Neural cell (in vitro differentiated cells): ENCODE measurements around the gene FBRSL1. TPM values are rescaled to one million over a fixed set of nuclear protein-coding genes. Genes with fewer than 3 reads are reported as not detected.

ENCODE experiments used
- H2AFZ ChIP-seq: fragments of 200-600, 300-800 bp; sonication (generic), shearing (Covaris generic); 2 replicates; pipeline ENCODE4 v1.6.0; 2014; ENCODE audit warnings: low read depth, mild to moderate bottlenecking, antibody characterized with exemption, low read length, moderate library complexity
- H3F3A ChIP-seq: fragments of 200-600 bp; shearing (Covaris generic); 2 replicates; pipeline ENCODE4 v1.6.1; 2016; ENCODE audit warnings: mild to moderate bottlenecking, moderate library complexity, mixed read lengths, antibody characterized with exemption, low read length; ENCODE audit not compliant: insufficient read depth, poor library complexity, severe bottlenecking
- H3K27ac ChIP-seq: fragments of 200-600, 300-800 bp; sonication (generic), shearing (Covaris generic); 2 replicates; pipeline ENCODE4 v1.5.1; 2014; ENCODE audit warnings: mild to moderate bottlenecking, low read length, moderate library complexity
- H3K27me3 ChIP-seq: fragments of 300-800, 200-600 bp; sonication (generic), shearing (Covaris generic); 2 replicates; pipeline ENCODE4 v1.6.0; 2014; ENCODE audit warnings: mild to moderate bottlenecking, low read depth, low read length, moderate library complexity; ENCODE audit not compliant: insufficient read depth
- H3K36me3 ChIP-seq: fragments of 300-800, 200-600 bp; sonication (generic), shearing (Covaris generic); 2 replicates; pipeline ENCODE4 v1.5.1; 2014; ENCODE audit warnings: mild to moderate bottlenecking, antibody characterized with exemption, low read length, moderate library complexity; ENCODE audit not compliant: insufficient read depth
- H3K4me2 ChIP-seq: fragments of 300-800, 200-600 bp; sonication (generic), shearing (Covaris generic); 2 replicates; pipeline ENCODE4 v1.6.0; 2014; ENCODE audit warnings: mild to moderate bottlenecking, low read length
- H3K4me3 ChIP-seq: fragments of 300-800, 200-600 bp; sonication (generic), shearing (Covaris generic); 2 replicates; pipeline ENCODE4 v1.5.1; 2014; ENCODE audit warnings: mild to moderate bottlenecking, low read length, moderate library complexity
- H3K79me2 ChIP-seq: fragments of 200-600 bp; shearing (Covaris generic); replicated peaks from 2 replicates; pipeline ENCODE4 v1.6.0; 2014; ENCODE audit warnings: mild to moderate bottlenecking, low read length, moderate library complexity; ENCODE audit not compliant: insufficient read depth
- H3K9ac ChIP-seq: fragments of 300-800, 200-600 bp; sonication (generic), shearing (Covaris generic); 2 replicates; pipeline ENCODE4 v1.6.1; 2016; ENCODE audit warnings: mild to moderate bottlenecking, low read length, mixed read lengths
- H3K9me2 ChIP-seq: fragments of 200-600 bp; shearing (Covaris generic); 2 replicates; pipeline ENCODE4 v1.6.1; 2016; ENCODE audit warnings: mild to moderate bottlenecking, low read length, mixed read lengths; ENCODE audit not compliant: insufficient read depth
- H3K9me3 ChIP-seq: fragments of 200-600, 300-800 bp; sonication (generic), shearing (Covaris generic); 2 replicates; pipeline ENCODE4 v1.6.1; 2016; ENCODE audit warnings: mild to moderate bottlenecking, mixed run types, low read length, moderate library complexity, mixed read lengths
- H4K20me1 ChIP-seq: fragments of 200-600 bp; shearing (Covaris generic); 2 replicates; pipeline ENCODE4 v1.6.1; 2016; ENCODE audit warnings: mild to moderate bottlenecking, mixed run types; ENCODE audit not compliant: insufficient read depth
- CTCF ChIP-seq: fragments of 450-650 bp; IDR thresholded peaks from 2 replicates; pipeline ENCODE4 v1.5.1; 2014; ENCODE audit warnings: antibody characterized with exemption, mild to moderate bottlenecking, moderate library complexity; ENCODE audit not compliant: poor library complexity, severe bottlenecking
- EP300 ChIP-seq: fragments of 450-650 bp; conservative IDR thresholded peaks from 2 replicates; pipeline ENCODE4 v1.6.1; 2014; ENCODE audit warnings: antibody characterized with exemption, mild to moderate bottlenecking, moderate library complexity; ENCODE audit not compliant: poor library complexity, severe bottlenecking
- EZH2 ChIP-seq: fragments of 200-600, 300-800 bp; shearing (Covaris generic), sonication (generic); IDR thresholded peaks from 2 replicates; pipeline ENCODE4 v1.6.1; 2014; ENCODE audit warnings: antibody characterized with exemption, low read length, borderline replicate concordance, mild to moderate bottlenecking; ENCODE audit not compliant: insufficient read depth, poor library complexity, severe bottlenecking
- MXI1 ChIP-seq: fragments of 450-650 bp; conservative IDR thresholded peaks from 2 replicates; pipeline ENCODE4 v1.6.1; 2014; ENCODE audit warnings: antibody characterized with exemption, mild to moderate bottlenecking; ENCODE audit not compliant: poor library complexity, severe bottlenecking
- POLR2AphosphoS5 ChIP-seq: IDR thresholded peaks from 2 replicates; pipeline ENCODE4 v1.6.1; 2012
- RAD21 ChIP-seq: fragments of 450-650 bp; conservative IDR thresholded peaks from 2 replicates; pipeline ENCODE4 v1.6.1; 2014; ENCODE audit warnings: antibody characterized with exemption, mild to moderate bottlenecking, moderate library complexity
- REST ChIP-seq: IDR thresholded peaks from 2 replicates; pipeline ENCODE4 v1.6.1; 2012; ENCODE audit warnings: borderline replicate concordance
- SMC3 ChIP-seq: fragments of 450-650 bp; conservative IDR thresholded peaks from 2 replicates; pipeline ENCODE4 v1.6.1; 2014; ENCODE audit warnings: antibody characterized with exemption, mild to moderate bottlenecking, moderate library complexity; ENCODE audit not compliant: poor library complexity
- TAF1 ChIP-seq: IDR thresholded peaks from 2 replicates; pipeline ENCODE4 v1.6.1; 2012; ENCODE audit warnings: low read depth
- polyA plus RNA-seq: library from polyadenylated mRNA; depleted of rRNA; stranded (reverse); fragments of >200 nt; gene quantifications from 2 replicates; pipeline ENCODE4 v1.2.3, GENCODE V29; 2014

The FBRSL1 gene
- polyA plus RNA-seq, 1 donor from 2014 or later: 11.9 TPM

DNA sequence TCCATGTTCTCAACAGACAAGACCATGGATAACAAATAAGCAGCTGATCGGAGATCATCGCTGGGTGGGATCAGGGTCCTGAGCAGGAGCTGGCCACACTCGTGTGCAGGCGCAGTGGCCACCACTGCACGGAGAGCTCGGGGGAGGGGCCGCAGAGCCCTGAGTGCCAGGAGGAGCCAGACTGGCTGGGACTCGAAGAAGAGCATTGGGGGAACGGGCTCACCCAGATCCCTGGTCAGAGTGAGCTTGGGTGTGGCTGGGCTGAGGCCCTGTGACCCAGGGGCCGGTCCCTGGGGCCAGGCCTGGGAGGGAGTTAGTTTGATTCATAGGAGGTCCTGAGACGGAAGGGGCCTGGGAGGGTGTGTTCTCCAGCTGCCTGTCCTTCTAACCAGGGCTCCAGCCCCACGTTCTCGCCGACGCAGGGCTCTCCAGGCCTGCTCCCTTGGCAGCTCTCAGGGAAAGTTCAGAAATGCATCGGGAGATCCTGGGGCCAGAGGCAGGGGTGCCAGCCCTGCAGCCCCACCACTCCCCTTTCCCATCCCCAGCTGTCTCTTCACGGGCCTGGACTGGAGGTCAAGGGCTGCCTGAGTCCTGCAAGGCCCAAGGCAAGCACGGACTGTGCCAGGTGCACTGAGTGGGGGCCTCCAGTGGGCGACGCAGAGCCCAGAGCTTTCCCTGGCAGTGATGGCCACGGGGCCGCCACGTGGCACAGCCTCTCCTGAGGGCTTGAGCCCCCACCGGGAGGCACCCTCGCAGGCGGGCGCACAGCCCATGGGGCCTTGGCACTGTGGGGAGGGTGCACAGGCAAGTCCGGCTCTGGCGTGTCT is 48.1 kb downstream of the FBRSL1 start:
- TF ChIP-seq RAD21 (no peak), EZH2 (no peak), POLR2AphosphoS5 (no peak)
- Histone ChIP-seq H3K36me3 (no peaks in the 10 kb centered on the region), H3F3A (peaks cover 5% of the 10 kb centered on the region), H3K27me3 (no peaks in the 10 kb centered on the region), H3K4me3 (no peak overlapping the region), H4K20me1 (no peaks in the 10 kb centered on the region), H3K9ac (no peak overlapping the region), H2AFZ (no peak overlapping the region), H3K4me2 (no peak overlapping the region), H3K9me3 (no peaks in the 10 kb centered on the region), H3K9me2 (no peaks in the 10 kb centered on the region), H3K27ac (no peak overlapping the region), H3K79me2 (no peaks in the 10 kb centered on the region)

DNA sequence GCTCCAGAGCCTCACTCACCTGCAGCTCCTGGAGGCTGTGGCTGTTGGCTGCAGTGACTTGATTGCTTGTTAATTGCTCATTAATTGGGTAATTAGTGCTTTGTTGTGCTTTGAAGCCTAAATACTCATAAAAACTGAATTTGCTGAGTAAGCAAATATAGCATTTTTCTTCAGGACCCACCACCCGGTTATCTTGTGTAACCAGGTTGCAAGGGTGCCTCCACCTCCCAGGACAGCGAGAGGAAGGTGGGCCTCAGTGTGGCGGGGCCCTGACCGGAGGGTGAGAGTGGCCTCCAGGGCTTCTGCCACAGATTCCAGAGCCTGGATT is 48.7 kb downstream of the FBRSL1 start:
- H3K36me3 ChIP-seq: no peaks in the 10 kb centered on the region
- no peak overlapping the region for H2AFZ ChIP-seq
- peaks cover 5% of the 10 kb centered on the region for H3F3A ChIP-seq
- no peaks in the 10 kb centered on the region for H3K9me2 ChIP-seq
- H3K27ac ChIP-seq: no peak overlapping the region
- no peaks in the 10 kb centered on the region for H4K20me1 ChIP-seq
- H3K4me3 ChIP-seq: no peak overlapping the region
- H3K9me3 ChIP-seq: no peaks in the 10 kb centered on the region
- no peak overlapping the region for H3K9ac ChIP-seq
- H3K79me2 ChIP-seq: no peaks in the 10 kb centered on the region
- H3K27me3 ChIP-seq: no peaks in the 10 kb centered on the region
- TF ChIP-seq MXI1: no peak
- TF ChIP-seq CTCF: no peak
- no peak for TF ChIP-seq POLR2AphosphoS5
- no peak for TF ChIP-seq SMC3
- TF ChIP-seq RAD21: no peak
- TF ChIP-seq EP300: no peak
- no peak for TF ChIP-seq EZH2
- no peak for TF ChIP-seq REST
- TF ChIP-seq TAF1: no peak
- no peak overlapping the region for H3K4me2 ChIP-seq
